Measurements from ENCODE around the gene MC2R.

- TF ChIP-seq CTCF (conservative IDR thresholded peaks at IDR 0.05; ENCODE audit: low read depth, low read length) (no peak), RFX5 (IDR thresholded peaks at IDR 0.05; ENCODE audit: low read depth, low read length) (no peak), NFE2L2 (IDR thresholded peaks at IDR 0.05; ENCODE audit: low read depth, low read length) (no peak), USF2 (IDR thresholded peaks at IDR 0.05; ENCODE audit: low read depth, low read length) (no peak), POLR2A (IDR thresholded peaks at IDR 0.05; ENCODE audit: low read depth, low read length) (no peak), CEBPB (IDR thresholded peaks at IDR 0.05; ENCODE audit: low read depth, low read length) (no peak), MAZ (IDR thresholded peaks at IDR 0.05; ENCODE audit: borderline replicate concordance, low read depth, low read length) (no peak), MXI1 (IDR thresholded peaks at IDR 0.05; ENCODE audit: borderline replicate concordance, low read depth, low read length) (no peak)
These were observed 1.2 kb downstream of the MC2R start for GRCh38 chr18:13914170-13914569.

All from IMR-90 (cell line).